BJ (cell line): ENCODE data around the gene SRSF4. TPM values are rescaled to one million over a fixed set of nuclear protein-coding genes. Genes with fewer than 3 reads are reported as not detected.

Experiments
- CTCF ChIA-PET: fragments of 350-600 bp; formaldehyde crosslinking; extraction: SDS; loops from one replicate; lab custom pipeline; 2021; ENCODE audit warnings: antibody characterized with exemption, inconsistent platforms; lab: Yijun Ruan, JAX
- POLR2A ChIA-PET: fragments of 300-600 bp; sonication (Branson Sonifier 250); formaldehyde crosslinking; extraction: SDS; loops from one replicate; lab custom pipeline; 2021; ENCODE audit warnings: antibody characterized with exemption; lab: Charles Lee
- DNase-seq: peaks from one replicate; pipeline ENCODE4 v3.0.0-alpha.2; 2011; ENCODE audit warnings: low read depth
- H3K27me3 ChIP-seq: 2 replicates; pipeline ENCODE4 v1.6.0; 2011; ENCODE audit warnings: low read length; ENCODE audit not compliant: control insufficient read depth, insufficient read depth
- H3K36me3 ChIP-seq: 2 replicates; pipeline ENCODE4 v1.5.1; 2011; ENCODE audit warnings: low read length; ENCODE audit not compliant: control insufficient read depth, insufficient read depth
- H3K4me3 ChIP-seq: 2 replicates; pipeline ENCODE4 v1.5.1; 2011; ENCODE audit warnings: low read depth, mild to moderate bottlenecking, control low read depth, low read length
- polyA plus RNA-seq: library from polyadenylated mRNA; depleted of rRNA; stranded (reverse); fragments of >200 nt; gene quantifications from 2 replicates; pipeline ENCODE4 v1.2.3, GENCODE V29; 2011
- TF ChIP-seq, protein P1 (sequence below): IDR thresholded peaks from 2 replicates; pipeline ENCODE4 v1.5.1; 2011; ENCODE audit warnings: low read depth, mild to moderate bottlenecking, control low read depth, inconsistent platforms, low read length, moderate library complexity; ENCODE audit not compliant: insufficient read depth

SRSF4 gene
- polyA plus RNA-seq, 1 experiment: 19.6 TPM

DNA sequence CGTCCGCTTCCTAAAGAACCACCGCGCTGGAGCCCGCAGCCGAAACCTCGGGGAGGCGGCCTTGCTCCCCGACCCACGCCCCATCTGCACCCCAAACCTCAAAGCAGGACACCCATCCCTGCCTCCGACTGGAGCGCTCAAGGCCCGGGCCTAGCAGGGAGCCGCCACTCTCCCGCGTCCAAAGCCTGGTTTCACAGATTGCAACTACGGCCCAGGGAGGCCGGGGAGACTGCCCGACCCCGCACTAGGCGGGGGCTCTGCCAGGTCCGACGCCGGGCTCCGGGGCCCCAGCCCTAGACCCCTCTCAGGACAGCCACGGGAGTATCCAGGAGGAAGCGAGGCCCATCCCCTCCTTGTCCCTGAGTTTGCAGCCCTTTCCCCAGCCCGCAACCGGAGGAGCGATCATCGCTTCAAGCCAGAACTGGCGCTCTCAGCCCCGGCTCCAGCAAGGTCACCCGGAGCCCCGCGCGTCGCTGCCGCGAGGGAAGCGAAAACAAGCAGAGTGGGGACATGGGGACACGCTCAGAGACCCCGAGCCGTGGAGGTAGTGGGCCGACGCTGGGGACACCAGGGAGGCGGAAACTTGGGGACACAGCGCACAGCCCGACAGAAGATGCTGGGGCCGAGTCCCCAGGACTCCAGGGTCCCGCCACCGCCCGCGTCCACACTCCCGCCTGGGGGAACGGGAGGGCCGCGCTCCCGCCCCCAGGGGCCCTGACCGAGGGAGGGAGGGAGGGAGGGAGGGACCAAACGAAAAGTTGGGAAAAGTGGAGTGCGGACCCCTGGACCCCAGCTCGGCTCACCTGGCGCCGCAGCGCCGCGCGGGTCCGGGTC is 58.4 kb downstream of the SRSF4 start:
- CTCF ChIA-PET: interaction anchor here (0.6 to 2.9 kb wide), 7 partner anchors 10 to 90 kb away, joined by 3 to 16 read pairs (median 8); no protein-coding TSS in a partner anchor
- peak overlapping the region; percentile 79 for H3K4me3 ChIP-seq
- H3K27me3 ChIP-seq: 0 out of 2 replicates have a peak, but pooled peaks cover 2% of the 10 kb centered on the region
- POLR2A ChIA-PET: interaction anchor here (0.5 kb wide), 1 partner anchor 151 kb away, joined by 4 read pairs; no protein-coding TSS in a partner anchor
- no peak for DNase-seq
- TF ChIP-seq, protein P1, sequence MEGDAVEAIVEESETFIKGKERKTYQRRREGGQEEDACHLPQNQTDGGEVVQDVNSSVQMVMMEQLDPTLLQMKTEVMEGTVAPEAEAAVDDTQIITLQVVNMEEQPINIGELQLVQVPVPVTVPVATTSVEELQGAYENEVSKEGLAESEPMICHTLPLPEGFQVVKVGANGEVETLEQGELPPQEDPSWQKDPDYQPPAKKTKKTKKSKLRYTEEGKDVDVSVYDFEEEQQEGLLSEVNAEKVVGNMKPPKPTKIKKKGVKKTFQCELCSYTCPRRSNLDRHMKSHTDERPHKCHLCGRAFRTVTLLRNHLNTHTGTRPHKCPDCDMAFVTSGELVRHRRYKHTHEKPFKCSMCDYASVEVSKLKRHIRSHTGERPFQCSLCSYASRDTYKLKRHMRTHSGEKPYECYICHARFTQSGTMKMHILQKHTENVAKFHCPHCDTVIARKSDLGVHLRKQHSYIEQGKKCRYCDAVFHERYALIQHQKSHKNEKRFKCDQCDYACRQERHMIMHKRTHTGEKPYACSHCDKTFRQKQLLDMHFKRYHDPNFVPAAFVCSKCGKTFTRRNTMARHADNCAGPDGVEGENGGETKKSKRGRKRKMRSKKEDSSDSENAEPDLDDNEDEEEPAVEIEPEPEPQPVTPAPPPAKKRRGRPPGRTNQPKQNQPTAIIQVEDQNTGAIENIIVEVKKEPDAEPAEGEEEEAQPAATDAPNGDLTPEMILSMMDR: no peak
- H3K36me3 ChIP-seq: peaks cover 7% of the 10 kb centered on the region

DNA sequence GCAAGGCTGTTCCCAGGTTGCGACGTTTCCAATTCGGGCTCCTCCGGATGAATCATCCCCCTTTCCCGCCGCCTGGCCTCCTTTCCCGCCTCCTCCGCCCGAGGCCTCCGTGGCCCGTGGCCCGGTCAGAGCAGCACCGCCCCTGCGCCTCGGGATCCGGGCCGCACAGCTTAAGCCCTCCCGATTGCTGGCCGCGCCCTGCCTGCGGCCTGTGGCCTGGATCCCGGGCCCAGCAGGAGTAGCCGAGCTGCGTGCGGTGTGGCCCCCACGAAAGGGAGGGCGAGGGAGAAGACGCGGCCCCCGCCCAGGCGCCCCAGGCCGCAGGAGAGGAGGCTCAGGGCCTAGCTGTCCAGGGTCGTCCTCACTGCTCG is 59.0 kb downstream of the SRSF4 start:
- ChIA-PET POLR2A (interaction anchor here (0.6 kb wide), 3 partner anchors 59 to 241 kb away, joined by 3 to 4 read pairs (median 3); partner anchors contain the start of gene SRSF4), CTCF (interaction anchor here (0.6 to 2.9 kb wide), 6 partner anchors 10 to 242 kb away, joined by 3 to 16 read pairs (median 9); no protein-coding TSS in a partner anchor)
- TF ChIP-seq, protein P1: no peak
- H3K4me3 ChIP-seq: peak overlapping the region; percentile 79
- DNase-seq: peak; percentile 32
- H3K27me3 ChIP-seq: no peaks in the 10 kb centered on the region
- peaks cover 7% of the 10 kb centered on the region for H3K36me3 ChIP-seq

DNA sequence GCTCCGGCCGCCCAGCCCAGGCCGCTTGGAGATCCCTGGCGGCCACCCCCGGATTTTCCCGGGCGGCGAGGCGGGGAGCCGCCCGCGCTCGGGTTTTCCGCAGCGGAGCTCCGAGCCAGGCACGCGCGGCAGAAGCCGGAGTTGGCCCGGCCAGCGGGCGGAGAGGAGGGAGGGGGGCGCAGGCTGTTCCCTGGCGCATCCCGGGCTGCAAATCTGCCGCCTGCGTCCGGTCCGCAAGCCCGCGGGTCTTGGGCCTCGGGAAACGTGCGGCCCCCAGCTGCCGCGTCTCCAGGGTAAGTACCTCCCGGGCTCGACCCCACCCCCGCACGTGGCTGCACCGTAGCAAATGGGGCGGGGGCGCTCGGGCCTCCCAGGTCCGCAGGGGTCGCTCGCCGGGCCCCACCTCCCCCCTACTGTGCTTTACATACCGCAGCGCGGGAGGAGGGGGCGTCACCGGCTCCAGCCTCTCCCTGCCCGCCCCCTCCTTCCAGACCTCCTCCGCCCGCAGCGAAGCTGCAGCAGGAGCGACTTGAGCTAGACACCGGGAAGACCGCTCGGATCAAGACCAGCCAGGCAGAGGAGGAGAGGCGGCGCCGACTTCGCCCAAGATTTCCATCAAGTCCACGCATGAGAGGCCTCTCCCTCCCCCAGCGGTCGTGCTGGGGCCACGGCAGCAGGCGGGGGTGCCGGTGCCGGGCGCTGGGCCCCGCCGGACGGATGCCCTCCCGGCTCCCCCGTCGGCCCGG is 59.6 kb downstream of the SRSF4 start:
- TF ChIP-seq, protein P1: no peak
- no peak for DNase-seq
- H3K36me3 ChIP-seq: peaks cover 7% of the 10 kb centered on the region
- ChIA-PET CTCF (interaction anchor here (0.6 to 2.9 kb wide), 14 partner anchors 9 to 242 kb away, joined by 3 to 16 read pairs (median 4); partner anchors contain the start of gene SRSF4), POLR2A (interaction anchor here (0.6 kb wide), 3 partner anchors 60 to 240 kb away, joined by 3 to 4 read pairs (median 3); partner anchors contain the start of gene SRSF4)
- no peaks in the 10 kb centered on the region for H3K27me3 ChIP-seq
- peak overlapping the region; percentile 79 for H3K4me3 ChIP-seq

DNA sequence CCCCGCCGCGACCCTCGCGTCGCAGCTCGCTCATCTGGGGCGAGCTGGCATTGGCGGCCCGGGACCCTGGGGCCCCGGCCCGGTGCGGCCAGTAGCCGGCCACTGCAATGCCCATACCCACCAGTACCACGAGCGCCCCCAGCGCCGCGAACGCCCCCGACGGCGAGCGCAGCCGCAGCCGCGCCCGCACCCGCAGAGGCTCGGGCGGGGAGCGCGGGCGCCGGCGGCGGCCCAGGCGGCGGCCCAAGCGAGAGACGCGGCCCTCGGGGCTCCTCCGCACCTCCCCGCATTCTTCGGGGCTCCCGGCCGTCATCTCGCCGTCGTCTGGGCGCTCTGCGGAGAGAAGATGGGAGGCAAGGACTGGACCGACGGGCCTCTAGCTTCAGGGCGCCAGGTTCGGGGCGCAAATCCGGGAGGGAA is 60.2 kb downstream of the SRSF4 start:
- Histone ChIP-seq H3K4me3 (peak overlapping the region; percentile 79), H3K36me3 (peaks cover 7% of the 10 kb centered on the region), H3K27me3 (no peaks in the 10 kb centered on the region)
- TF ChIP-seq, protein P1: no peak
- DNase-seq: no peak
- POLR2A ChIA-PET: no interaction called here
- CTCF ChIA-PET: interaction anchor here (0.7 to 2.9 kb wide), 13 partner anchors 9 to 239 kb away, joined by 3 to 12 read pairs (median 4); partner anchors contain the start of gene SRSF4
